Ramos (cell line): ENCODE results near the gene CCER1.

Experiments used
- in situ Hi-C: fragments of 300-500 bp; cut with MboI; formaldehyde crosslinking; loops from one replicate; pipeline ENCODE4 v1.14.3; 2022; ENCODE audit warnings: low sequenced_read_pairs; ENCODE audit not compliant: unreplicated experiment

CCER1 gene

DNA sequence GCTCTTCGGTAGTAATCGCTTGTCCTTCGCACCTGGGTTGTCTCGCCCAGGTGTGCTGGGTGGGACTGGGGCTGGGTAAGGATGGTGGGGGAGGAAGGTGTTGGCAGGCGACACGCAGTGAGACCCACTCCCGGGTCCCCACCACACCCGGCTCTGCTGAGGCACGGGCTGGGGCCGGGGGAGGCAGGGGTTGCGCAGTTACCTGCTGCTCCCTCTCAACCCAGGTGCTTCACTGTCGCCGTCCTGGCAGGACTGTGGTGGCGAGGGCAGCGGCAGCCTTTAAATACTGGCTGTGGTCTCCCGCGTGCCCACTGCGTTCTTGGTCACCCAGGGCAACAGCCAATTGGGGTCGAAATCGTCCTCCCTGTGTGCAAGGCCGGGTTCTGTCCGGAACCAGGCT lies at the start of gene CCER1:
Gene CCER1 (minus strand): TSS at position 256 of the 400 bp plus-strand sequence. CDS start 434 bp downstream, outside the sequence.
- in situ Hi-C loops = no loop called here

DNA sequence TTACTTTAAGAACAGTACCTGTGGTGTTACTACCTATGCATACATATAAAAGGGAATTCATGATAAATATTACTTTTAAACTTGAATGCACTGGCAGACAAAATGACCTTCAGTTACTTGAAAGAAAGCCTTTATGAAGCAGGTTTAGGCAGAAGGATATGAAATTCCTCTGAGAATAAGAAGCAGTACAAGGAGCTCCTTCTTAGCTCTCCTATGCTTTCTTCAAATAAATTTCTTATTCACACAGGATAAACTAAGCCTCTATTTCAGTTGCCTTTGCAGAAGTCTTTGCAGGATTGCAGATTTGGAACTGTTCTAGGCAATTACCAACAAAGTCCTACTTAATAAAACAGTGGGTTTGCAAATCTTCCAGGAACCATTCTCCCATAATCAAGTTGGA lies 48.8 kb upstream of the CCER1 start:
- in situ Hi-C loops = no loop called here

- in situ Hi-C loops = no loop called here
Observed at GRCh38 chr12:91001306-91001705, 46.3 kb upstream of the CCER1 start.

DNA sequence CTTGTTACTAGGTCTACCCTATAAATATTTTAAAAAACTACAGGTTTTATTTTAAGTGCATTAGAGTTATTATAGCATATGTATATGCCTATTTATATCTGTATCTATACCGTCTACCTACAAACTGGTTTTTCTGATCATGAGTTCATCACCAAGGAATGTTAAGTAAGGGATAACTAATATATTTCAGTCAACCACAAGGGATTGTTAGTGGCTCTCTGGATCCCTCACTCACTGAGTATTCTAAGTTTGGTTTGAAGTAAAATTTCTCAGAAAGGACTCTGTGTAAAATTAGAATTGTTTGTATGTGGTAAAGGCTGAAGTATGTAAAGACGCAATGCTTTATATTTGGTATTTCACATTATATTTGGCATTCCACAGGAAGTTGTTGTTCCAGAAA lies 45.0 kb upstream of the CCER1 start:
- in situ Hi-C loops = loop anchor here (25.0 kb wide), 1 partner anchor 312 kb away; no protein-coding TSS in a partner anchor

GRCh38 chr12:90999527-90999926 lies 44.6 kb upstream of the CCER1 start:
- in situ Hi-C loops = loop anchor here (25.0 kb wide), 1 partner anchor 313 kb away; no protein-coding TSS in a partner anchor

- in situ Hi-C loops = loop anchor here (25.0 kb wide), 1 partner anchor 317 kb away; no protein-coding TSS in a partner anchor
Observed at GRCh38 chr12:90995010-90995409, 40.0 kb upstream of the CCER1 start.

- in situ Hi-C loops = loop anchor here (25.0 kb wide), 1 partner anchor 320 kb away; no protein-coding TSS in a partner anchor
Observed at GRCh38 chr12:90991952-90992465, 37.0 kb upstream of the CCER1 start.

- in situ Hi-C loops = loop anchor here (25.0 kb wide), 1 partner anchor 322 kb away; no protein-coding TSS in a partner anchor
Observed at GRCh38 chr12:90990611-90991010, 35.6 kb upstream of the CCER1 start.

DNA sequence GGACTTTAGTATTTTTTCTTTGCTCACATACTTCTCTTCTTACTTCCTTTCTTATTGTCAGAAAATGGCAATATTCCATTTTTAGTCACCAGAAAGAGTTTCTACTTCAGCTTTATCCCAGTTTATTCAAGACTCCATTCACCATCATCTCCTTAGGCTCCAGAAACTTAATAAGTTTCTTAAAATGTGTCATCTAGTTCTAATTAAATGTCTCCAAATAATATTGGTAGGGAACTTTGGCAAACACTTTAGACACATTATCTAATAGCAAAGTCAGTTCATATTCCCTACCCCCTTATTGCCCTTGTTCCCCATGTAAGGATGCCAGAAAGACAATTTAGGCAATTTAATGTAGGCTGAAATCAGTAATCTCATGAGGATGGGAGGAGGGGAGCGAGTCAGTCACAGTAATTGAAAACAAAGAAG lies 34.7 kb upstream of the CCER1 start:
- in situ Hi-C loops = loop anchor here (25.0 kb wide), 1 partner anchor 323 kb away; no protein-coding TSS in a partner anchor

GRCh38 chr12:90987520-90987919 lies 32.5 kb upstream of the CCER1 start:
- in situ Hi-C loops = loop anchor here (25.0 kb wide), 1 partner anchor 325 kb away; no protein-coding TSS in a partner anchor

DNA sequence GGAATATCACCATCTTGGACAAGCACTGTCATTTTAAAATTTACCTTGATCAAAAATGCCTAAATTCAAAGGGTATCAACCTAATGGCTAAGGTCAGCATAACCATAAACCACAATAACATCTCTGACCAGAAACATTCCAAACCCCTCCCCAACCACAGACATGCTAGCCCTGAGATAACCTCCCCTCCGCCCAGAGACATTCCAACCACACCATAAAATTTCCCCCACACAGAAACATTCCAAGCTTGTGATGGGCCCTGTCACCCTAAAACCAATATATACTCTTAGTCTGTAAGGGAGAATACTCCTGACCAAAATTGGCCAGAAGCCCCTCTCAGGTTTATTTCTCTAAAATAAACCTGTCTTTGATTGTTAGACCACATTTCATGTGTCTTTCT lies 32.1 kb upstream of the CCER1 start:
- in situ Hi-C loops = loop anchor here (25.0 kb wide), 1 partner anchor 325 kb away; no protein-coding TSS in a partner anchor

GRCh38 chr12:90985331-90985730 lies 30.4 kb upstream of the CCER1 start:
- in situ Hi-C loops = loop anchor here (25.0 kb wide), 1 partner anchor 327 kb away; no protein-coding TSS in a partner anchor

- in situ Hi-C loops = loop anchor here (25.0 kb wide), 1 partner anchor 328 kb away; no protein-coding TSS in a partner anchor
Observed at GRCh38 chr12:90984114-90984513, 29.1 kb upstream of the CCER1 start.

DNA sequence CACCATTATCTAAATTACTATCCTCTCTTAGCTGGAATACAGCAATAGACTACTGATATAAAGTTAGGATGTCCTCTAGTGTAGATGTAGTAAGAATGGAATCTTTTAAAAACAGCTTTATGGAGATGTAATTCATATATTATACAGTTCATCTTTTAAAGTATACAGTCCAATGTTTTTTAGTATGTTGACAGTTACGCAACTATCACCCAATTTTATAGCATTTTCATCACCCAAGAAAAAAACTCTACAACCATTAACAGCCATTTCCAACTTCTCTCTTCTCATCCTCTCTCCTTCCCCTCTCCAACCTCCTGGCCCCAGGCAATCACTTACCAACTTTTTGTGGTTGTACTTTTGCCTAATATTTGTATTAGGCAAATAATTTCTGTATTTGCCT lies 27.2 kb upstream of the CCER1 start:
- in situ Hi-C loops = loop anchor here (25.0 kb wide), 1 partner anchor 330 kb away; no protein-coding TSS in a partner anchor

GRCh38 chr12:90979951-90980350 lies 25.0 kb upstream of the CCER1 start:
- in situ Hi-C loops = loop anchor here (25.0 kb wide), 1 partner anchor 332 kb away; no protein-coding TSS in a partner anchor

- in situ Hi-C loops = loop anchor here (25.0 kb wide), 1 partner anchor 333 kb away; no protein-coding TSS in a partner anchor
Observed at GRCh38 chr12:90979019-90979418, 24.0 kb upstream of the CCER1 start.

GRCh38 chr12:90978117-90978770 lies 23.3 kb upstream of the CCER1 start:
- in situ Hi-C loops = loop anchor here (25.0 kb wide), 1 partner anchor 334 kb away; no protein-coding TSS in a partner anchor

DNA sequence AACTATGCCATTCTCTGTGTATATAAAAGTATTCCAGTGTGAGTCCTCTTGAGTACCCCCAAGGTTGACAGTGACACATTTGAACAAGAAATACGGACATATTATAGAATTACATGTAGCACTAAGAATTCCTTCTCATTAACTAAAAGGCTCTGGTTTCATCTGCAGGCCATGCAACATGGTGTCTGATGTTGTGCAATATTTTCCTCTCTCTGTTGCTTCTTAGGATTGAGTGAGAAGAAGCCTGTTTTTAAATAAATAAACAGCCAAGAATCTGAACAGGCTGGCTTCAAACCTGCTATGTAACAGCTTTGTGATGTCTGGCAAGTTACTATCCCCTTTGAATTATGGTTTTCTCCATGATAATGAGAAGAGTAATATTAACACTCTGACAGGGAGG lies 22.2 kb upstream of the CCER1 start:
- in situ Hi-C loops = loop anchor here (25.0 kb wide), 1 partner anchor 335 kb away; no protein-coding TSS in a partner anchor

DNA sequence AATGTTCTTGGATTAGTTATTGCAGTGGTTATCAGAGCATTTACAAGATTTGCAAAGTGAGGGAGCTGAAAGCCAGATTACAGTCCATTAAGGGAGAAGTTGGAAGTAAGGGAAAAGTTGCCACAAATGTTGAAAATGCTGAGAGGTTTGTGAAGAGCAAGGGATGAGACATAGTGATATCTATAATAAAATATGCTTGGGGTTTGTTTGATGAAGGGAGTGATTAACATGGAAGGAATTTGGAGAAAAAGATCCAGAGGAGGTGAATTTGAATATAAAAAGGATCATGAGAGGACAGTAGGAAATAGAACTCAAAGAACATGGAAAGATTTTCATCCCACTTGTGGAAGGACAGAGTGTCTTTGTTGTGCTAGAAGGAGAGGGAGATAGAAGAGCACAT lies 19.3 kb upstream of the CCER1 start:
- in situ Hi-C loops = no loop called here

DNA sequence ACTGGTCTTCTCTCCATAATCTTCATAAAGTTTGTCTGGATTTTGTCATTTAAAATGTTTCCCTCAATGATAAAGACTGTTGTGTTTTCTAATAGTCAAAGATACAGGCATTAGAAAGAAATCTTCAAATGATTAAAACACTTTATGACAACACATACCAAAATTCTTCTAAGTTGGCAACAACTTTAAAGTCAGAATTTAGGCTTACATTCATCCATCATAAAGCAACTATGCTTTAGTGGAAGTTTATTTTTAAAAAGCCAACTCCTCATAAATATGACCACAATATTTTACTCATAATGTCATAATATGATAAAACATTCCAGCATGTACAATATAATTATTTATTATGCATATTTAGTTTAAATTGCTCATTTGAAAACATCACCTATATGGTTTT lies 17.2 kb upstream of the CCER1 start:
- in situ Hi-C loops = no loop called here

- in situ Hi-C loops = no loop called here
Observed at GRCh38 chr12:90970911-90971310, 15.9 kb upstream of the CCER1 start.
